ENCODE results near the gene SNX9. TPM values are rescaled to one million over a fixed set of nuclear protein-coding genes. Genes with fewer than 3 reads are reported as not detected.

SNX9 gene
- total RNA-seq, 1 donor from 2014 or later = 25.0 TPM

DNA sequence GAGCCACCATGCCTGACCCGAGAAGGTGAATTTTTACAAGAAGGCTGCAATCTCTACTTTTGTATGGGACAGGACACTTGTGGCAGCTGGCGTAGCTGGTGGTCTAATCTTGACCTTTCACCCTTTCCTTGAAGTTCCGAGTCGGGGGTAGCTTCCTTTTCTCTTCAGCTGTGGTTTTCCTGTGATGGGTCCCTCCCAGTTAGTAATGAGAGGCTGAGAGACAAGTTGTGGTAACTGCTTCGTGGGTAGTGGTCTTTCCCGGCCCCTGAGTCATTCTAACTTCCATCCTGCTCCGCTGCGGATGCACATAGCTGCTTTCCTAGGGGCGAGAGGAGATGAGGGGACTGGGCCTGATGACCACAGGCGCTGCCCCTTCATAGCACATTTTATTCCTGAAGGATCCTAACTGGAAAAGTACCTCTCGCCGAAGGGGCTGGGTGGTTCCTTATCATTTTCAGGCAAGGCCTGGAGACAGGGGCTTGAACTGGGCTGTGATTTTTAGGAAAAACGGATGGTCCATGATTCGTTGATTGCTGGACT, 161.7 kb downstream of the SNX9 start:
- no peak overlapping the region for H3K27ac ChIP-seq
- ATAC-seq (no peak), DNase-seq (peak; percentile 30)
- no peak for TF ChIP-seq CTCF (IDR thresholded peaks at IDR 0.05)
- no peaks in the 10 kb centered on the region for H3K36me3 ChIP-seq
- intact Hi-C loops (cut with DNase I) = loop anchor here (10.0 kb wide), 1 partner anchor 90 kb away; no protein-coding TSS in a partner anchor
- no peaks in the 10 kb centered on the region for H3K27me3 ChIP-seq
- H3K9me3 ChIP-seq = no peaks in the 10 kb centered on the region
- H3K4me1 ChIP-seq = peaks cover 12% of the 10 kb centered on the region
- H3K4me3 ChIP-seq = no peak overlapping the region

DNA sequence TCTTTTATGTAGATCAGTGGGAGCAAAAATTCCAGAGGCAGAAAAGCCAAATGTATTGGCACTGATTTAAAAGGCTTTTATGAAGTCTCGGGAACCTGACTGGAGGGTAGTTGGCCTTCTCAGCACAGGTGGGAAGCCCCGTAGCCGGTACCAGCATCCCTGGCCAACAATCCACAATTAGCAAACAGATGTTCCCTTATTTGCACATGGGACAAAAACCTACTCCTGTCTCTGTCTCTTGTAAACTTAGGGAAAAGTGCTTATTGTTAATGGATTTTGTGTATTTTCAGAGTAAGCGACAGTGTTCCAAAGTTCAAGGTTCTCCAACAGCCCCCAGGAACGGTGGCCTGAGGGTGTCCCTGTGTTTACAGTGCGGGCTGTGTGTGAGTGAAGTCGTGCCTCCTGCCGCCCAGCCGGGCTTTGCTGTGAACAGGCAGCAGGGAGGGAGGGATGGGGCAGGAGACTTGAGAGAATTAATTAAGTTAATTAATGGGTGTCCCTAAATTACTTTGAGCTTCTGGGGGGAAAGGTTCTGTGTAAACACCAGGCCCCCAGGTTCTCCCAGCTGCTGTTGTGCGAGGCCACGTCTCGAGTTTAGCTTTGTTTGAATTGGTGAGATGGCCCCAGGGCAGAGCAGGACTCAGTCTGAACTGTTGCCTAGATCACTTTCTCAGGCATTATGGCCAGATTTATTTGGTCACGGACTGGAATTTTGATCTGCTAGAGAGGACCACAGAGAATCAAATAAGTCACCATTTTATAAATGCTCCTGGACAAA, 162.5 kb downstream of the SNX9 start:
- H3K4me3 ChIP-seq = no peak overlapping the region
- H3K27ac ChIP-seq = no peak overlapping the region
- H3K36me3 ChIP-seq = no peaks in the 10 kb centered on the region
- intact Hi-C loops (cut with DNase I) = loop anchor here (10.0 kb wide), 1 partner anchor 89 kb away; no protein-coding TSS in a partner anchor
- H3K27me3 ChIP-seq = no peaks in the 10 kb centered on the region
- DNase-seq = peak; percentile 38
- no peak for ATAC-seq
- H3K9me3 ChIP-seq = no peaks in the 10 kb centered on the region
- peaks cover 20% of the 10 kb centered on the region for H3K4me1 ChIP-seq
- no peak for TF ChIP-seq CTCF (IDR thresholded peaks at IDR 0.05)

DNA sequence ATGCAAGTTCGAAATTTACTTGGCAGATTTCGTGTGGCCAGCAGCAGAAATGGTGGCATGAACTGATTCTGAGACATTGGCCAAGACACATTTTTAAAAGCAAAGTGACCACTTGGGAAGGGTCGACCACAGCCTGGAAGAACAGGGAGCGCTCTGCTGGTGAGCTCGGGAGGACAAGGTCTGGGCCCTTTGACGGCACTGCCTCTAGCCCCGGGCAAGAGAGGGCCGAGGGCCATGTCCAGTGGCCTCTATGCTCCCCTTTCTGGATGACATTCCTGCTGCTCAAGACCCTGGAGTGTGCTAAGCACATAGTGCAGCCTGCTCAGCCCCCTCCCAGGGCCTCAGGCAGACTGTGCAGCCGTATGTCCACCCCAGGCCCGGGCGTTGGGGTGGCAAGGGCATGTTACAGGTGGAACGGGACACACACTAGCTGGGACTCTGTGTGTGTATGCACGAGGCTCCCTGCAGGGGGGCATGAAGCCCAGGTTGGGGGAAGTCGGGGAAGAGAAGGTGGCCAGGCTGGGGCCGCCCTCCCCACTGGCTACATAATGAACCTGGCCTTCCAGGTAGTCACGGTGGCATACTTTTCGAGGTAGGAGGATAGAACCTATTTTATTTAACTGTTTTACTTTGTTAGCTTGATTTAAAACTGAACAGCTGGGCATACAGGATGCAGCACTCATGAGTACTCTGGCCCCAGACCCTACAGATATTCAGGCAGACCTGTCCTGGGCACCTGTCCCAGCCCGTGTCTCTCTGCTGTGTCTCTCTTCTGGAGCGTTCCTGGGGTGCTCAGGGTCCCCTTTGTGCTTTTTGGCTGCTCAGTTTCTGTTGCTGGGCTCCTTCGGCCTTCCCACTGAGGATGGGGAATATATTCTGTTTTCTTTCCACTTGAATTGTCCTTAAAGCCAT, 165.0 kb downstream of the SNX9 start:
- Histone ChIP-seq H3K36me3 (no peaks in the 10 kb centered on the region), H3K4me3 (no peak overlapping the region), H3K27ac (no peak overlapping the region), H3K9me3 (no peaks in the 10 kb centered on the region), H3K4me1 (peaks cover 12% of the 10 kb centered on the region), H3K27me3 (no peaks in the 10 kb centered on the region)
- ATAC-seq (peak; percentile 14), DNase-seq (no peak)
- no peak for TF ChIP-seq CTCF (IDR thresholded peaks at IDR 0.05)
- intact Hi-C loops (cut with DNase I) = loop anchor here (10.0 kb wide), 1 partner anchor 87 kb away; no protein-coding TSS in a partner anchor

GRCh38 chr6:157988700-157989063, 165.6 kb downstream of the SNX9 start:
- DNase-seq (peak; percentile 11), ATAC-seq (no peak)
- TF ChIP-seq CTCF (IDR thresholded peaks at IDR 0.05) = no peak
- intact Hi-C loops (cut with DNase I) = loop anchor here (10.0 kb wide), 1 partner anchor 86 kb away; no protein-coding TSS in a partner anchor
- Histone ChIP-seq H3K36me3 (no peaks in the 10 kb centered on the region), H3K9me3 (no peaks in the 10 kb centered on the region), H3K27ac (no peak overlapping the region), H3K27me3 (no peaks in the 10 kb centered on the region), H3K4me1 (peaks cover 12% of the 10 kb centered on the region), H3K4me3 (no peak overlapping the region)

GRCh38 chr6:157989541-157990289, 166.7 kb downstream of the SNX9 start:
- Histone ChIP-seq H3K4me1 (peaks cover 12% of the 10 kb centered on the region), H3K36me3 (no peaks in the 10 kb centered on the region), H3K9me3 (no peaks in the 10 kb centered on the region), H3K4me3 (no peak overlapping the region), H3K27me3 (no peaks in the 10 kb centered on the region), H3K27ac (no peak overlapping the region)
- peak; percentile 27 for ATAC-seq
- intact Hi-C loops (cut with DNase I) = loop anchor here (10.0 kb wide), 1 partner anchor 85 kb away; no protein-coding TSS in a partner anchor
- no peak for TF ChIP-seq CTCF (IDR thresholded peaks at IDR 0.05)
- DNase-seq = peak; percentile 68

Data from upper lobe of right lung (tissue), 1 donor.